Fibroblast of mammary gland (primary cell): ENCODE measurements around the gene IGF1R.
A peak's percentile ranks its signal among the peaks of the same experiment; 100 is the strongest.

Experiments used
- DNase-seq: peaks from one replicate; pipeline ENCODE4 v3.0.0-alpha.2; 2010; ENCODE audit warnings: low read depth
- H3K4me3 ChIP-seq: 2 replicates; pipeline ENCODE4 v1.5.1; 2011; ENCODE audit warnings: low read depth, mild to moderate bottlenecking, low read length, moderate library complexity; ENCODE audit not compliant: control insufficient read depth
- TF ChIP-seq, protein P1 (sequence below): conservative IDR thresholded peaks from 2 replicates; pipeline ENCODE4 v1.5.1; 2011; ENCODE audit warnings: low read depth, low read length, inconsistent platforms; ENCODE audit not compliant: control insufficient read depth, insufficient read depth

The IGF1R gene

DNA sequence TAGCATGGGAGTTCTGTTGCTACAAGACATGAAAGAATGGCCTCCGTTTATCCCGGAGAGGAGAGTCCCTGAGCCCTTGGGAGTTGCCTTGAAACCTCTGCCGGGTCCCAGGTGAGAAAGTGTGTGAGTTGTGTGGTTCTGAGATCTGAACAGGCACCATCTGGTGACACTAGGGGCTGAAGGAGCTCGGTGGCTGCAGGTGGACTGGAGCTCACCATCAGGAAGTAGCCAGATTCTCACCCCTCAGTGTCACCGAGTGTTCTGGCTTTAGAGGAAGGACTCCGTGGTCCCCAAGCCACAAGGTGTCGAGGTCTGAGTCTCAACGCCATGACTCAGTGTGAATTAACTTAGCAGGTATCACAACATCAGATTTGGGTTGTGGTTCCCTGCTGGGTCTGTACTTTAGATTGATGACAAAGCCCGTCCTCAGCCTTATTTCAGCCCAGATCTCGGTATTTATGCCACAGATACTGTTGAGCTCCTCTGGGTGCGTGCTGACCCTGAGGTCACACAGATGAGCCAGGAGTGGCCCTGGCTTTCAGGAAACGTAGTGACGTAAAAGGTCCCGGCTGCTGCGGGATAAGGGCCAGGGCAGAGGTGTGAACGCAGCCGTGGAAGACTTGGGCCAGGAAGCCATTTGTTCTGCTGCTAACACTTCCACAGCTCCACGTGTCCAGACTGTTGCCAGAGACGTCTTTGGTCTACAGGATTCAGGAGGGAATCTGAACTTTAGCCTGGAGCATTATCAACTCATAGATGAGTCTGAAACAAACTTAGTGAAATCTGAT lies 304.9 kb downstream of the IGF1R start:
- TF ChIP-seq, protein P1, sequence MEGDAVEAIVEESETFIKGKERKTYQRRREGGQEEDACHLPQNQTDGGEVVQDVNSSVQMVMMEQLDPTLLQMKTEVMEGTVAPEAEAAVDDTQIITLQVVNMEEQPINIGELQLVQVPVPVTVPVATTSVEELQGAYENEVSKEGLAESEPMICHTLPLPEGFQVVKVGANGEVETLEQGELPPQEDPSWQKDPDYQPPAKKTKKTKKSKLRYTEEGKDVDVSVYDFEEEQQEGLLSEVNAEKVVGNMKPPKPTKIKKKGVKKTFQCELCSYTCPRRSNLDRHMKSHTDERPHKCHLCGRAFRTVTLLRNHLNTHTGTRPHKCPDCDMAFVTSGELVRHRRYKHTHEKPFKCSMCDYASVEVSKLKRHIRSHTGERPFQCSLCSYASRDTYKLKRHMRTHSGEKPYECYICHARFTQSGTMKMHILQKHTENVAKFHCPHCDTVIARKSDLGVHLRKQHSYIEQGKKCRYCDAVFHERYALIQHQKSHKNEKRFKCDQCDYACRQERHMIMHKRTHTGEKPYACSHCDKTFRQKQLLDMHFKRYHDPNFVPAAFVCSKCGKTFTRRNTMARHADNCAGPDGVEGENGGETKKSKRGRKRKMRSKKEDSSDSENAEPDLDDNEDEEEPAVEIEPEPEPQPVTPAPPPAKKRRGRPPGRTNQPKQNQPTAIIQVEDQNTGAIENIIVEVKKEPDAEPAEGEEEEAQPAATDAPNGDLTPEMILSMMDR = no peak
- no peak for DNase-seq
- H3K4me3 ChIP-seq = no peak overlapping the region

- no peak for DNase-seq
- TF ChIP-seq, protein P1 = no peak
- no peak overlapping the region for H3K4me3 ChIP-seq
Measured at GRCh38 chr15:98953968-98954367, 305.6 kb downstream of the IGF1R start.

- TF ChIP-seq, protein P1 = no peak
- no peak overlapping the region for H3K4me3 ChIP-seq
- DNase-seq = peak; percentile 53
Measured at GRCh38 chr15:98954411-98954810, 306.1 kb downstream of the IGF1R start.

DNA sequence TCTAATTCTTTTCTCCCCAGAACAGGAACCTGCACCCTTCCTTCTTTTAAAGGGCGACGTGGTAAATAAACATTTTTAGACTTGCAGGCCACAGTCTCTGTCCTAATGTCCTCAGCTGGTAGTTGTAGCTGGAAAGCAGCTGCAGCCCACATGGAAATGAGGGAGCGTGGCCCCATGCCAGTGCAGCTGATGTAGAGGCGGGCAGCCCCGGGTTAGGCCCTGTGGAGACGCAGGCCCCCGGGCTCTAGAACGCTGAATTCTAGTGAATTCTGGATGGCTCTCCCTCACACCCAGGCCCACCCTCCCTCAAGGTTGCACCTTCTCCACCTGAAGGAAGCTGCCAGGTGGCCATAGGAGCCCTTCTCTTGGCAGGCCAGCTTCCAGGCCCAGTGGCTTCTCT lies 307.0 kb downstream of the IGF1R start:
- no peak for DNase-seq
- H3K4me3 ChIP-seq = no peak overlapping the region
- TF ChIP-seq, protein P1 = no peak

GRCh38 chr15:98955961-98956723 lies 307.8 kb downstream of the IGF1R start:
- no peak for DNase-seq

GRCh38 chr15:98956796-98957553 lies 308.6 kb downstream of the IGF1R start:
- TF ChIP-seq, protein P1 = no peak
- DNase-seq = no peak
- no peak overlapping the region for H3K4me3 ChIP-seq

More at GRCh38 chr15:98955961-98956723, 307.8 kb downstream of the IGF1R start:
- TF ChIP-seq, protein P1 = no peak
- no peak overlapping the region for H3K4me3 ChIP-seq
